ENCODE measurements around the gene HOXB5.

DNA sequence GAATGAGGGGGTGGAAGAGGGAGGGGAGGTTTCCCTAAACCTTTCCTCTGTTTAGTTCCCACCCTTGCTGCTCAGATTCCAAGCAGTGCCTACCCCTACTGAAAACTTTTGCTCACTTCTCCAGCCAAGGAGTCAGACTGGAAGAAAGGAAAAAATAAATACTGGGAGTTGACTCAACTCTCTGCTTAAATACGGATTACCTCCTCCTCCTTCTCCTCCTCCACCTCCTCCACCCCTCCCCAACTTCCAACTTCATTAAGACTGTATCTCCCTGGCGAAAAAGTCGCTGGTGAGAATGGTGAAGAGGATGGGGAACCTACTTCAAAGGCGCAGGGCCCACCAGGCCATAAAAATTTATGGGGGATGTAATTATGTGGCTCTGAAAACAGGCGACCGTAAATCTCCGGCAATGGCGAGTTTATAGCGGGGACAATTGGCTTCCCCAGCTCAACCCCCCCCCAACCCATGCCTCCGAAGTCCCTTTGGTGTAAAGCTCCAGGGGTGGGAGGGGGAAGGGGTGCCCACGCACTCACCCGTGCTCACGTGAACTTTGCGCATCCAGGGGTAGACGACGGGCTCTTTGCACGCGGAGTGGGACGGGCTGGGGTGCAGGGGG lies 16.1 kb downstream of the HOXB5 start:
- TF ChIP-seq POLR2AphosphoS5 (IDR thresholded peaks at IDR 0.05; ENCODE audit: low read depth, low read length), result no peak
- TF ChIP-seq TAF1 (IDR thresholded peaks at IDR 0.05; ENCODE audit: borderline replicate concordance, insufficient read depth, low read length), result no peak
- TF ChIP-seq FOXP2 (optimal IDR thresholded peaks at IDR 0.05; ENCODE audit: borderline replicate concordance, extremely low read depth, extremely low read length, insufficient read depth), result no peak
- TF ChIP-seq, protein P1, sequence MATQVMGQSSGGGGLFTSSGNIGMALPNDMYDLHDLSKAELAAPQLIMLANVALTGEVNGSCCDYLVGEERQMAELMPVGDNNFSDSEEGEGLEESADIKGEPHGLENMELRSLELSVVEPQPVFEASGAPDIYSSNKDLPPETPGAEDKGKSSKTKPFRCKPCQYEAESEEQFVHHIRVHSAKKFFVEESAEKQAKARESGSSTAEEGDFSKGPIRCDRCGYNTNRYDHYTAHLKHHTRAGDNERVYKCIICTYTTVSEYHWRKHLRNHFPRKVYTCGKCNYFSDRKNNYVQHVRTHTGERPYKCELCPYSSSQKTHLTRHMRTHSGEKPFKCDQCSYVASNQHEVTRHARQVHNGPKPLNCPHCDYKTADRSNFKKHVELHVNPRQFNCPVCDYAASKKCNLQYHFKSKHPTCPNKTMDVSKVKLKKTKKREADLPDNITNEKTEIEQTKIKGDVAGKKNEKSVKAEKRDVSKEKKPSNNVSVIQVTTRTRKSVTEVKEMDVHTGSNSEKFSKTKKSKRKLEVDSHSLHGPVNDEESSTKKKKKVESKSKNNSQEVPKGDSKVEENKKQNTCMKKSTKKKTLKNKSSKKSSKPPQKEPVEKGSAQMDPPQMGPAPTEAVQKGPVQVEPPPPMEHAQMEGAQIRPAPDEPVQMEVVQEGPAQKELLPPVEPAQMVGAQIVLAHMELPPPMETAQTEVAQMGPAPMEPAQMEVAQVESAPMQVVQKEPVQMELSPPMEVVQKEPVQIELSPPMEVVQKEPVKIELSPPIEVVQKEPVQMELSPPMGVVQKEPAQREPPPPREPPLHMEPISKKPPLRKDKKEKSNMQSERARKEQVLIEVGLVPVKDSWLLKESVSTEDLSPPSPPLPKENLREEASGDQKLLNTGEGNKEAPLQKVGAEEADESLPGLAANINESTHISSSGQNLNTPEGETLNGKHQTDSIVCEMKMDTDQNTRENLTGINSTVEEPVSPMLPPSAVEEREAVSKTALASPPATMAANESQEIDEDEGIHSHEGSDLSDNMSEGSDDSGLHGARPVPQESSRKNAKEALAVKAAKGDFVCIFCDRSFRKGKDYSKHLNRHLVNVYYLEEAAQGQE (IDR thresholded peaks at IDR 0.05; ENCODE audit: insufficient read depth in 1 of 2, low read depth in 2 of 2, low read length in 2 of 2), result no peak

Data from PFSK-1 (cell line).